Fibroblast of mammary gland (primary cell): Measurements from ENCODE around the gene GRK4.

Experiments used
- DNase-seq: peaks from one replicate; pipeline ENCODE4 v3.0.0-alpha.2; 2010; ENCODE audit warnings: low read depth
- H3K4me3 ChIP-seq: 2 replicates; pipeline ENCODE4 v1.5.1; 2011; ENCODE audit warnings: low read depth, mild to moderate bottlenecking, low read length, moderate library complexity; ENCODE audit not compliant: control insufficient read depth
- TF ChIP-seq, protein P1 (sequence below): conservative IDR thresholded peaks from 2 replicates; pipeline ENCODE4 v1.5.1; 2011; ENCODE audit warnings: low read depth, low read length, inconsistent platforms; ENCODE audit not compliant: control insufficient read depth, insufficient read depth

Gene GRK4

DNA sequence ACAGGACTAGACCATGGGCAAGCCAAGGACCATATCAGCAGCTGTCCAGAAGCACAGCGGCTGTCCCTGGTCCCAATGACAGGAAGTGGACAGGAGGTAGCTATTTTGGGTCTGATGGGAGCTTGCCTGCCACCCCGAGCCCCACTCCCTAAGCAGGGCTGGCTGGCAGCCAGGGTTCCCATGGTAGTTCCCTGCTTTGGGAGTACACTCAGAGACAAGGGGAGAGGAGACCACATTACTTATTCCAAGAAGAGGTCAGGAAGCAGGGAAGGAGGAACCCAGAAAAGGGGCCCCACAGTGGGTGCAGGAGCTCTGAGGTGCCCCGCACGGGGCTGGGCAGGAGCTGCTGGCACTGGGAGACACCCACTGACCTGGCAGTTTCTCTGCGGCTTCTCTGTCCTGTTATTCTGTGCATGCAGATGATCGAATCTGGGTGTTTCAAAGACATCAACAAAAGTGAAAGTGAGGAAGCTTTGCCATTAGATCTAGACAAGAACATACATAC is 74.6 kb downstream of the GRK4 start:
- DNase-seq, result no peak
- TF ChIP-seq, protein P1, sequence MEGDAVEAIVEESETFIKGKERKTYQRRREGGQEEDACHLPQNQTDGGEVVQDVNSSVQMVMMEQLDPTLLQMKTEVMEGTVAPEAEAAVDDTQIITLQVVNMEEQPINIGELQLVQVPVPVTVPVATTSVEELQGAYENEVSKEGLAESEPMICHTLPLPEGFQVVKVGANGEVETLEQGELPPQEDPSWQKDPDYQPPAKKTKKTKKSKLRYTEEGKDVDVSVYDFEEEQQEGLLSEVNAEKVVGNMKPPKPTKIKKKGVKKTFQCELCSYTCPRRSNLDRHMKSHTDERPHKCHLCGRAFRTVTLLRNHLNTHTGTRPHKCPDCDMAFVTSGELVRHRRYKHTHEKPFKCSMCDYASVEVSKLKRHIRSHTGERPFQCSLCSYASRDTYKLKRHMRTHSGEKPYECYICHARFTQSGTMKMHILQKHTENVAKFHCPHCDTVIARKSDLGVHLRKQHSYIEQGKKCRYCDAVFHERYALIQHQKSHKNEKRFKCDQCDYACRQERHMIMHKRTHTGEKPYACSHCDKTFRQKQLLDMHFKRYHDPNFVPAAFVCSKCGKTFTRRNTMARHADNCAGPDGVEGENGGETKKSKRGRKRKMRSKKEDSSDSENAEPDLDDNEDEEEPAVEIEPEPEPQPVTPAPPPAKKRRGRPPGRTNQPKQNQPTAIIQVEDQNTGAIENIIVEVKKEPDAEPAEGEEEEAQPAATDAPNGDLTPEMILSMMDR, result no peak

DNA sequence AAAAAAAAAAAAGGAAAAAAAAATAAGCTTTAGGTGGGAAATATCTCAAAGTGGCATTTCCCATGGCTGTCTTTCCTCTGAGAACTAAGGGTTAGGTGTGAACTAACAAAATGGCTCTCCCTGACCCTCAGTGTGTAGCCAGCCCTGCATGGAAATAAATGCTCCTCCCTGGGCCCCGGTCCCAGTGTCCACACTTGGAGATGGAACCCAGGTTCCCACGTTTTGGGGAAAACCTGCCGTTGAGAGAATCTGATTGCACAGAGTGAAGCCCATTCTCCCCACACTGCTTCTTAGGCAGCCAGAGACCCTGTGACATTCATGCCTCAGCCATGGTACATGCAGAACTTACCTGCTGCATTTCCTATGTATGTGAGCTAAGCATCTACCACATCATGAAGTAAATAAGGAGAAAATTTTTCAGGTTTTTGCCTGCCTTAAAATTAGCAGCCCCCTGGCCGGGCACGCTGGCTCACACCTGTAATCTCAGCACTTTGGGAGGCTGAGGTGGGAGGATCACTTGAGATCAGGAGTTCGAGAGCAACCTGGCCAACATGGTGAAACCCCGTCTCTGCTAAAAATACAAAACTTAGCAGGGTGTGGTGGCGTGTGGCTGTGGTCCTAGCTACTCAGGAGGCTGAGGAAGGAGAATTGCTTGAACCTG is 76.5 kb downstream of the GRK4 start:
- TF ChIP-seq, protein P1, result no peak
- H3K4me3 ChIP-seq, result no peak overlapping the region
- DNase-seq, result no peak

More for the DNA sequence above, 74.6 kb downstream of the GRK4 start:
- no peak overlapping the region for H3K4me3 ChIP-seq

GRCh38 chr4:3040452-3041191 is 77.3 kb downstream of the GRK4 start:
- peak overlapping the region; percentile 37 for H3K4me3 ChIP-seq
- TF ChIP-seq, protein P1, result no peak
- DNase-seq, result no peak

DNA sequence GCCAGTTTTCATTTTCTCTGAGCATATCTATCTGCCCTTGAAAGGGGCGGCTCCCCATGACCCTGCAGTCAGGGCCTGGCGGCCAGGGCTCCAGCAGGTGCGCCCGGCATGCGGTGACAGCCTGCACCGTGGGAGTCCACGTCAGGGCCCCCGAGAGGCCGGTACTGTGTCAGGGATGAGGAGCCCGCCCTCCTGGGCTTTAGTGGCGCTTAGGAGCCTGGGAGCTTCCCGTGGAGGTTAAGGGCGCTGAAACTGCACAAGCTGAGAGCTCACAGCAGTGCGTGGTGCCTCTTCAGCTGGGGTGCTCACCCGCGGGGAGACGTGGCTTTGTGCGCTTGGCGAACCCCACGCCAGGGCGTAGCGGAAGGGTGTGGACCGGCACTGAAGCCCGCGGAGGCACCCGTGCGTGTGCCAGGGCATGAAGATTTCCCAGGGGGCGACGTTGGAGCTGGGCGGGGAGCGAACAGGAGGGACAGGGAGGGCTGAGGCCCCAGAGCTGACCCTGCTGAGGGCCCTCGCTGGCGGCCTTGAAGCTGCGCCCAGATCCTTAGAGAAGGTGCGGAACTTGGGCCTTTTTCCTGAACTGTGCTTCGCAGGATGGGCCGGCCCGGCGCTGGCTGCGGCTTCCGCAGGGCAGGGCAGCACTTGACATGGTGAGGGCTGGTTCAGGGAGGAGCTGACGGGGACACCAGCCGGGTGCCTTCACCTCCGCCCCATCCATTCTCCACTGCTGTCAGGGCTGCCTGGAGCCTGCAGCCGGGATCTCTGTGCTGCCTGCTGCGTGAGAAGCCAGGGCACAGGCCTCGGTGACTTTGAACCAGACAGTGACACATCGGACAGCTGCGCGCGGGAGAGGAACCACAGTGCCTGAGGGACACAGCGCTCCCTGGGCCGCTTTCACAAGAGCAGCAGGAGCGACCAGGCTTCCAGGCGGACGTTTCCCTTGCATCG is 78.1 kb downstream of the GRK4 start:
- peak; percentile 36 for DNase-seq
- peak overlapping the region; percentile 37 for H3K4me3 ChIP-seq
- TF ChIP-seq, protein P1, result no peak

DNA sequence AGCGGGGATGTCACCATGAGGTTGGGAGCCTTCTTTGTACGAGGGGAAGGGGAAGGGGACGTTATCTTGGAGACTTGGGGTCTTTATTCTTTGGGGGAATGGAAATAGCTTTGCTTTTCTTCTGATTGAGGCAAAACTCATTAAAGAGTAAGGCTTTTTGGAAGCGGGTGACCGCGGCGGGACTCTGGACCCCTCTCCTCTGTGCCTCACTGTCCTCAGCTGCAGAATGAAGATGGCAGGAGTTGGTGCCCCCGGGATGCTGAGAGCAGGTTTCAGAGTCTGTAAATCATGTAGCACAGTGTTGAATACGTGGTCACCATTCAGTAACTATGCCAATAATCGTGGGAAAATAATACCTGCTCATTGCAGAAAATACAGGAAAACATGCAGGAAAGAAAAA is 78.9 kb downstream of the GRK4 start:
- DNase-seq, result no peak
- H3K4me3 ChIP-seq, result peak overlapping the region; percentile 37
- TF ChIP-seq, protein P1, result no peak

GRCh38 chr4:3043282-3044020 is 80.1 kb downstream of the GRK4 start:
- no peak overlapping the region for H3K4me3 ChIP-seq
- no peak for DNase-seq
- TF ChIP-seq, protein P1, result no peak
